Measurements from ENCODE around the gene VIL1.

DNA sequence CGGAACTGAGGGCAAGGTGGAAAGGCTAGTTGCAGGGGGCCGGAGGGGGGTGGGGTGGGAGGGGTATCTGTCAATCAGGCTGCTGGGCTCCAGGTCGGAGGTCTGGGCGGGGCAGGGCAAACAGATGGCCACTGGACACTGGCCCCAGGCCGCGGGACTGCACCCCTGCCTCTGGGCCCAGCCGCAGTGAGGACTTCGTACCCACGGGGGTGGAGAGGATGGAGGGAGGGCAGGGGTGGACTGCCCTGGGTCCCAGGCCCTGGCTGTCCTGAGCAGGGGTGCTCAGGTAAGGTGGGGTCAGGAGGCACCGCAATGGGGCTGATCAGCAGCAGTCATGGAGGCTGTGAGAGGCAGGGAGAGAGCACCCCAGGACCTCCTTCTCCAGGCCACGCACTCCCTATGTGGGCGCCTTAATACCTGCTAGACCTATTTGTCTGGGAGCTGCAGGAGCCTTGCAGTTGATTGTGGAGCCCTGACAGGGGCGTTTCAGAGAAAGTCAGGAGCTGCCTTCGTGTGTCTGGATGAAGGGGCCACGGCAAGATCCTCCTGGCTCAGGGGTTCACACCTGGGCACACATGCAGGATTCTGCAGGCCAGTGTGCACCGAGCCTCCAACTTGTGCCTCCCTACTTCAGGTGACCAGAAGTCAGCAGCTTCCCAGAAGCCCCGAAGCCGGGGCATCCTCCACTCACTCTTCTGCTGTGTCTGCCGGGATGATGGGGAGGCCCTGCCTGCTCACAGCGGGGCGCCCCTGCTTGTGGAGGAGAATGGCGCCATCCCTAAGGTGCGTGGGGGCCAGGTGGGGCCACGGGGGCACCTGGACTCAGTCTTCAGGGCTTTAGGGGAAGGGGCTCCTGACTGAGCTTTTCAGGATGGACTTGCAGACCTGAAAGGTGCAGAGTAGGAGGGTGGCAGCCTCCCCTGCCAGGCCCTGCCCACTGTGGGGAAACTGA, 17.7 kb upstream of the VIL1 start:
- TF ChIP-seq, protein P1, sequence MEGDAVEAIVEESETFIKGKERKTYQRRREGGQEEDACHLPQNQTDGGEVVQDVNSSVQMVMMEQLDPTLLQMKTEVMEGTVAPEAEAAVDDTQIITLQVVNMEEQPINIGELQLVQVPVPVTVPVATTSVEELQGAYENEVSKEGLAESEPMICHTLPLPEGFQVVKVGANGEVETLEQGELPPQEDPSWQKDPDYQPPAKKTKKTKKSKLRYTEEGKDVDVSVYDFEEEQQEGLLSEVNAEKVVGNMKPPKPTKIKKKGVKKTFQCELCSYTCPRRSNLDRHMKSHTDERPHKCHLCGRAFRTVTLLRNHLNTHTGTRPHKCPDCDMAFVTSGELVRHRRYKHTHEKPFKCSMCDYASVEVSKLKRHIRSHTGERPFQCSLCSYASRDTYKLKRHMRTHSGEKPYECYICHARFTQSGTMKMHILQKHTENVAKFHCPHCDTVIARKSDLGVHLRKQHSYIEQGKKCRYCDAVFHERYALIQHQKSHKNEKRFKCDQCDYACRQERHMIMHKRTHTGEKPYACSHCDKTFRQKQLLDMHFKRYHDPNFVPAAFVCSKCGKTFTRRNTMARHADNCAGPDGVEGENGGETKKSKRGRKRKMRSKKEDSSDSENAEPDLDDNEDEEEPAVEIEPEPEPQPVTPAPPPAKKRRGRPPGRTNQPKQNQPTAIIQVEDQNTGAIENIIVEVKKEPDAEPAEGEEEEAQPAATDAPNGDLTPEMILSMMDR (IDR thresholded peaks at IDR 0.05), result no peak
- TF ChIP-seq POLR2A (IDR thresholded peaks at IDR 0.05), result no peak
